Measurements from ENCODE around the gene OPCML.

The OPCML gene

GRCh38 chr11:133409799-133410198, 122.5 kb downstream of the OPCML start:
- H3K4me3 ChIP-seq (ENCODE audit: low read length): no peak overlapping the region
- no peaks in the 10 kb centered on the region for H3K9me3 ChIP-seq (ENCODE audit: low read length)
- no peaks in the 10 kb centered on the region for H3K27me3 ChIP-seq (ENCODE audit: insufficient read depth, low read length)
- peaks cover 5% of the 10 kb centered on the region for H3K4me1 ChIP-seq (ENCODE audit: insufficient read depth, low read length)
- no peak overlapping the region for H2AFZ ChIP-seq (ENCODE audit: low read depth, low read length)
- no peaks in the 10 kb centered on the region for H3K36me3 ChIP-seq (ENCODE audit: insufficient read depth, low read length)

- Histone ChIP-seq H3K4me3 (ENCODE audit: low read length) (no peak overlapping the region), H3K4me1 (ENCODE audit: insufficient read depth, low read length) (no peaks in the 10 kb centered on the region), H3K9me3 (ENCODE audit: low read length) (no peaks in the 10 kb centered on the region), H3K27me3 (ENCODE audit: insufficient read depth, low read length) (no peaks in the 10 kb centered on the region), H2AFZ (ENCODE audit: low read depth, low read length) (no peak overlapping the region), H3K36me3 (ENCODE audit: insufficient read depth, low read length) (no peaks in the 10 kb centered on the region)
These were observed 123.4 kb downstream of the OPCML start for GRCh38 chr11:133408936-133409335.

- no peak overlapping the region for H2AFZ ChIP-seq (ENCODE audit: low read depth, low read length)
- H3K36me3 ChIP-seq (ENCODE audit: insufficient read depth, low read length): no peaks in the 10 kb centered on the region
- H3K9me3 ChIP-seq (ENCODE audit: low read length): no peaks in the 10 kb centered on the region
- H3K4me1 ChIP-seq (ENCODE audit: insufficient read depth, low read length): no peaks in the 10 kb centered on the region
- no peaks in the 10 kb centered on the region for H3K27me3 ChIP-seq (ENCODE audit: insufficient read depth, low read length)
- H3K4me3 ChIP-seq (ENCODE audit: low read length): no peak overlapping the region
These were observed 123.9 kb downstream of the OPCML start for GRCh38 chr11:133408402-133408801.

GRCh38 chr11:133406489-133406888, 125.8 kb downstream of the OPCML start:
- Histone ChIP-seq H3K27me3 (ENCODE audit: insufficient read depth, low read length) (no peaks in the 10 kb centered on the region), H3K4me3 (ENCODE audit: low read length) (no peak overlapping the region), H3K4me1 (ENCODE audit: insufficient read depth, low read length) (no peaks in the 10 kb centered on the region), H3K9me3 (ENCODE audit: low read length) (no peaks in the 10 kb centered on the region), H3K36me3 (ENCODE audit: insufficient read depth, low read length) (no peaks in the 10 kb centered on the region), H2AFZ (ENCODE audit: low read depth, low read length) (no peak overlapping the region)

GRCh38 chr11:133403900-133404299, 128.4 kb downstream of the OPCML start:
- H3K27me3 ChIP-seq (ENCODE audit: insufficient read depth, low read length): no peaks in the 10 kb centered on the region
- no peaks in the 10 kb centered on the region for H3K4me1 ChIP-seq (ENCODE audit: insufficient read depth, low read length)
- H3K4me3 ChIP-seq (ENCODE audit: low read length): no peak overlapping the region
- no peaks in the 10 kb centered on the region for H3K36me3 ChIP-seq (ENCODE audit: insufficient read depth, low read length)
- H3K9me3 ChIP-seq (ENCODE audit: low read length): no peaks in the 10 kb centered on the region
- H2AFZ ChIP-seq (ENCODE audit: low read depth, low read length): no peak overlapping the region

GRCh38 chr11:133402551-133402950, 129.8 kb downstream of the OPCML start:
- Histone ChIP-seq H3K9me3 (ENCODE audit: low read length) (no peaks in the 10 kb centered on the region), H3K27me3 (ENCODE audit: insufficient read depth, low read length) (no peaks in the 10 kb centered on the region), H3K36me3 (ENCODE audit: insufficient read depth, low read length) (no peaks in the 10 kb centered on the region), H3K4me3 (ENCODE audit: low read length) (no peak overlapping the region), H2AFZ (ENCODE audit: low read depth, low read length) (no peak overlapping the region), H3K4me1 (ENCODE audit: insufficient read depth, low read length) (no peaks in the 10 kb centered on the region)

GRCh38 chr11:133399855-133400625, 132.3 kb downstream of the OPCML start:
- H3K27me3 ChIP-seq (ENCODE audit: insufficient read depth, low read length): no peaks in the 10 kb centered on the region
- H3K4me1 ChIP-seq (ENCODE audit: insufficient read depth, low read length): no peaks in the 10 kb centered on the region
- H3K36me3 ChIP-seq (ENCODE audit: insufficient read depth, low read length): no peaks in the 10 kb centered on the region
- no peak overlapping the region for H3K4me3 ChIP-seq (ENCODE audit: low read length)
- no peaks in the 10 kb centered on the region for H3K9me3 ChIP-seq (ENCODE audit: low read length)
- no peak overlapping the region for H2AFZ ChIP-seq (ENCODE audit: low read depth, low read length)

GRCh38 chr11:133399294-133399693, 133.0 kb downstream of the OPCML start:
- H2AFZ ChIP-seq (ENCODE audit: low read depth, low read length): no peak overlapping the region
- no peaks in the 10 kb centered on the region for H3K4me1 ChIP-seq (ENCODE audit: insufficient read depth, low read length)
- H3K27me3 ChIP-seq (ENCODE audit: insufficient read depth, low read length): no peaks in the 10 kb centered on the region
- no peaks in the 10 kb centered on the region for H3K9me3 ChIP-seq (ENCODE audit: low read length)
- H3K36me3 ChIP-seq (ENCODE audit: insufficient read depth, low read length): no peaks in the 10 kb centered on the region
- H3K4me3 ChIP-seq (ENCODE audit: low read length): no peak overlapping the region

GRCh38 chr11:133390803-133391202, 141.5 kb downstream of the OPCML start:
- Histone ChIP-seq H3K27me3 (ENCODE audit: insufficient read depth, low read length) (no peaks in the 10 kb centered on the region), H3K9me3 (ENCODE audit: low read length) (no peaks in the 10 kb centered on the region), H3K4me1 (ENCODE audit: insufficient read depth, low read length) (no peaks in the 10 kb centered on the region), H3K4me3 (ENCODE audit: low read length) (no peak overlapping the region), H2AFZ (ENCODE audit: low read depth, low read length) (no peak overlapping the region), H3K36me3 (ENCODE audit: insufficient read depth, low read length) (no peaks in the 10 kb centered on the region)

GRCh38 chr11:133388975-133389568, 143.2 kb downstream of the OPCML start:
- H3K27me3 ChIP-seq (ENCODE audit: insufficient read depth, low read length): no peaks in the 10 kb centered on the region
- no peaks in the 10 kb centered on the region for H3K36me3 ChIP-seq (ENCODE audit: insufficient read depth, low read length)
- H2AFZ ChIP-seq (ENCODE audit: low read depth, low read length): no peak overlapping the region
- no peaks in the 10 kb centered on the region for H3K4me1 ChIP-seq (ENCODE audit: insufficient read depth, low read length)
- H3K9me3 ChIP-seq (ENCODE audit: low read length): no peaks in the 10 kb centered on the region
- H3K4me3 ChIP-seq (ENCODE audit: low read length): no peak overlapping the region

GRCh38 chr11:133388260-133388659, 144.0 kb downstream of the OPCML start:
- no peak overlapping the region for H2AFZ ChIP-seq (ENCODE audit: low read depth, low read length)
- H3K4me1 ChIP-seq (ENCODE audit: insufficient read depth, low read length): no peaks in the 10 kb centered on the region
- H3K4me3 ChIP-seq (ENCODE audit: low read length): no peak overlapping the region
- no peaks in the 10 kb centered on the region for H3K27me3 ChIP-seq (ENCODE audit: insufficient read depth, low read length)
- H3K36me3 ChIP-seq (ENCODE audit: insufficient read depth, low read length): no peaks in the 10 kb centered on the region
- H3K9me3 ChIP-seq (ENCODE audit: low read length): no peaks in the 10 kb centered on the region

GRCh38 chr11:133386852-133387251, 145.4 kb downstream of the OPCML start:
- no peaks in the 10 kb centered on the region for H3K27me3 ChIP-seq (ENCODE audit: insufficient read depth, low read length)
- no peaks in the 10 kb centered on the region for H3K9me3 ChIP-seq (ENCODE audit: low read length)
- no peak overlapping the region for H2AFZ ChIP-seq (ENCODE audit: low read depth, low read length)
- no peak overlapping the region for H3K4me3 ChIP-seq (ENCODE audit: low read length)
- no peaks in the 10 kb centered on the region for H3K4me1 ChIP-seq (ENCODE audit: insufficient read depth, low read length)
- H3K36me3 ChIP-seq (ENCODE audit: insufficient read depth, low read length): no peaks in the 10 kb centered on the region

- H2AFZ ChIP-seq (ENCODE audit: low read depth, low read length): no peak overlapping the region
- H3K27me3 ChIP-seq (ENCODE audit: insufficient read depth, low read length): no peaks in the 10 kb centered on the region
- no peaks in the 10 kb centered on the region for H3K36me3 ChIP-seq (ENCODE audit: insufficient read depth, low read length)
- H3K9me3 ChIP-seq (ENCODE audit: low read length): no peaks in the 10 kb centered on the region
- no peak overlapping the region for H3K4me3 ChIP-seq (ENCODE audit: low read length)
- H3K4me1 ChIP-seq (ENCODE audit: insufficient read depth, low read length): no peaks in the 10 kb centered on the region
These were observed 146.0 kb downstream of the OPCML start for GRCh38 chr11:133386262-133386661.

- H3K4me1 ChIP-seq (ENCODE audit: insufficient read depth, low read length): no peaks in the 10 kb centered on the region
- H2AFZ ChIP-seq (ENCODE audit: low read depth, low read length): no peak overlapping the region
- no peaks in the 10 kb centered on the region for H3K27me3 ChIP-seq (ENCODE audit: insufficient read depth, low read length)
- no peaks in the 10 kb centered on the region for H3K9me3 ChIP-seq (ENCODE audit: low read length)
- no peak overlapping the region for H3K4me3 ChIP-seq (ENCODE audit: low read length)
- H3K36me3 ChIP-seq (ENCODE audit: insufficient read depth, low read length): no peaks in the 10 kb centered on the region
These were observed 146.5 kb downstream of the OPCML start for GRCh38 chr11:133385781-133386180.

Measured in neuron (in vitro differentiated cells).